Progenitor cell of endocrine pancreas (in vitro differentiated cells): ENCODE measurements around the gene RBM10. TPM values are rescaled to one million over a fixed set of nuclear protein-coding genes. Genes with fewer than 3 reads are reported as not detected.
A peak's percentile ranks its signal among the peaks of the same experiment; 100 is the strongest.
"Not testable (repeated sequence)": the region's sequence is repeated elsewhere in the genome, so short reads cannot be mapped to it uniquely, and the experiment has no call there.

Experiments used
- DNase-seq: peaks from one replicate; pipeline ENCODE4 v3.0.0; 2021; ENCODE audit warnings: low spot score; ENCODE audit not compliant: unreplicated experiment
- H3K27ac Mint-ChIP-seq: 2 replicates; pipeline ENCODE4 v1.8.0; 2021; ENCODE audit warnings: mild to moderate bottlenecking, moderate library complexity, mixed read lengths
- H3K27me3 Mint-ChIP-seq: 2 replicates; pipeline ENCODE4 v1.8.0; 2021; ENCODE audit warnings: mixed read lengths
- H3K36me3 Mint-ChIP-seq: 2 replicates; pipeline ENCODE4 v1.8.0; 2022; ENCODE audit warnings: mixed read lengths; ENCODE audit not compliant: insufficient read depth
- H3K4me1 Mint-ChIP-seq: 2 replicates; pipeline ENCODE4 v1.8.0; 2021; ENCODE audit warnings: low read depth, mixed read lengths
- H3K4me3 Mint-ChIP-seq: 2 replicates; pipeline ENCODE4 v1.8.0; 2021; ENCODE audit warnings: low read depth, mild to moderate bottlenecking, moderate library complexity, mixed read lengths
- H3K9me3 Mint-ChIP-seq: 2 replicates; pipeline ENCODE4 v1.8.0; 2021; ENCODE audit warnings: low read depth, mixed read lengths
- long read RNA-seq: library from polyadenylated mRNA; unstranded; transcript quantifications from one replicate; pipeline ENCODE4 v2.0.0, GENCODE V29; 2020
- total RNA-seq: library from RNA; stranded (reverse); gene quantifications from 2 replicates; pipeline ENCODE4 v1.2.1, GENCODE V29; 2021
- TF ChIP-seq, protein P1 (sequence below): fragments of 200-600 bp; sonication (generic); IDR thresholded peaks from one replicate; pipeline ENCODE4 v1.5.0; 2021; ENCODE audit warnings: antibody characterized with exemption, mild to moderate bottlenecking; ENCODE audit not compliant: unreplicated experiment

Gene RBM10
- total RNA-seq: 62.5 and 68.2 TPM in 2 replicates
- long read RNA-seq, transcript RBM10-203 (24 exons, 3,747 nt): major isoform, 11 of 93 reads
- long read RNA-seq, partial matches to known transcripts: 28 of 93 reads
- long read RNA-seq, other reads (novel, unspliced or antisense): 43 of 93 reads

GRCh38 chrX:47144626-47145394, at the start of gene RBM10, which contains the start of gene NDUFB11:
Gene RBM10 (plus strand): TSS chrX:47145221. CDS start chrX:47147482, 2,261 bp downstream.
Gene NDUFB11 (minus strand): TSS chrX:47144702. CDS start chrX:47144679, 23 bp downstream.
- H3K9me3 Mint-ChIP-seq: peaks cover 10% of the 10 kb centered on the region
- H3K27ac Mint-ChIP-seq: peak within 1 kb of the TSS; percentile 99
- peak within 1 kb of the TSS; percentile 97 for H3K4me3 Mint-ChIP-seq
- peak; percentile 76 for DNase-seq
- no peaks in the 10 kb centered on the region for H3K27me3 Mint-ChIP-seq
- H3K36me3 Mint-ChIP-seq: peaks cover 14% of the 10 kb centered on the region
- peaks cover 6% of the 10 kb centered on the region for H3K4me1 Mint-ChIP-seq
- TF ChIP-seq, protein P1, sequence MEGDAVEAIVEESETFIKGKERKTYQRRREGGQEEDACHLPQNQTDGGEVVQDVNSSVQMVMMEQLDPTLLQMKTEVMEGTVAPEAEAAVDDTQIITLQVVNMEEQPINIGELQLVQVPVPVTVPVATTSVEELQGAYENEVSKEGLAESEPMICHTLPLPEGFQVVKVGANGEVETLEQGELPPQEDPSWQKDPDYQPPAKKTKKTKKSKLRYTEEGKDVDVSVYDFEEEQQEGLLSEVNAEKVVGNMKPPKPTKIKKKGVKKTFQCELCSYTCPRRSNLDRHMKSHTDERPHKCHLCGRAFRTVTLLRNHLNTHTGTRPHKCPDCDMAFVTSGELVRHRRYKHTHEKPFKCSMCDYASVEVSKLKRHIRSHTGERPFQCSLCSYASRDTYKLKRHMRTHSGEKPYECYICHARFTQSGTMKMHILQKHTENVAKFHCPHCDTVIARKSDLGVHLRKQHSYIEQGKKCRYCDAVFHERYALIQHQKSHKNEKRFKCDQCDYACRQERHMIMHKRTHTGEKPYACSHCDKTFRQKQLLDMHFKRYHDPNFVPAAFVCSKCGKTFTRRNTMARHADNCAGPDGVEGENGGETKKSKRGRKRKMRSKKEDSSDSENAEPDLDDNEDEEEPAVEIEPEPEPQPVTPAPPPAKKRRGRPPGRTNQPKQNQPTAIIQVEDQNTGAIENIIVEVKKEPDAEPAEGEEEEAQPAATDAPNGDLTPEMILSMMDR: peak; percentile 66

- peaks cover 11% of the 10 kb centered on the region for H3K36me3 Mint-ChIP-seq
- H3K4me1 Mint-ChIP-seq: no peaks in the 10 kb centered on the region
- DNase-seq: no peak
- H3K27me3 Mint-ChIP-seq: no peaks in the 10 kb centered on the region
- H3K4me3 Mint-ChIP-seq: no peak overlapping the region
- TF ChIP-seq, protein P1: no peak
- H3K27ac Mint-ChIP-seq: no peak overlapping the region
- H3K9me3 Mint-ChIP-seq: peaks cover 15% of the 10 kb centered on the region
These were observed 48.0 kb upstream of the RBM10 start for GRCh38 chrX:47097018-47097417.

- Mint-ChIP-seq H3K4me3 (no peak overlapping the region), H3K4me1 (no peaks in the 10 kb centered on the region), H3K27me3 (no peaks in the 10 kb centered on the region), H3K27ac (no peak overlapping the region), H3K36me3 (peaks cover 11% of the 10 kb centered on the region), H3K9me3 (peaks cover 17% of the 10 kb centered on the region)
- TF ChIP-seq, protein P1: no peak
- no peak for DNase-seq
These were observed 46.5 kb upstream of the RBM10 start for GRCh38 chrX:47098338-47099094.

DNA sequence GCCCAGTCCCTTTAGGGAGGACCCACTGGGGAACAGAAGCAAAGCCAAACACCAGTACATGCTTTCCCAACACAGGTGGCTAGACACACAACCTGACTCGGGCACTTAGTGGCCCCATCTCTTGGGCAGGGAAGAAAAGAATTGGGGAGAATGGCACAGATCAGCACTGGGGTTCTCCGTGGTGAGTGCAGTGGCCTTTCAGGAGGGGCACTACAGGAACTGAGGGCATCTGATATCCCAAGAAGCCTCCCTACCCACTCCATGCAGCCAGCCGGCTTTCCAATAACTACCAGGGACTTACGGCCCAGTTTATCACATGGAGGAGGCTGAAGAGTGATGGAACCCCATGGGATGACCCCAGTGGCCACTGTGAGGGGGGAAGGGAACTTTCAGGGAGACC, 43.8 kb upstream of the RBM10 start:
- Mint-ChIP-seq H3K36me3 (peaks cover 9% of the 10 kb centered on the region), H3K27ac (no peak overlapping the region), H3K27me3 (no peaks in the 10 kb centered on the region), H3K4me3 (no peak overlapping the region), H3K4me1 (no peaks in the 10 kb centered on the region), H3K9me3 (peaks cover 20% of the 10 kb centered on the region)
- TF ChIP-seq, protein P1: no peak
- DNase-seq: no peak

GRCh38 chrX:47110936-47111615, 33.9 kb upstream of the RBM10 start:
- not testable (repeated sequence) for H3K27me3 Mint-ChIP-seq, DNase-seq, H3K27ac Mint-ChIP-seq, H3K4me1 Mint-ChIP-seq, H3K4me3 Mint-ChIP-seq, H3K36me3 Mint-ChIP-seq
- H3K9me3 Mint-ChIP-seq: peaks cover 19% of the 10 kb centered on the region
